Neural crest cell (in vitro differentiated cells): Measurements from ENCODE around the gene SUPT3H. TPM values are rescaled to one million over a fixed set of nuclear protein-coding genes. Genes with fewer than 3 reads are reported as not detected.

ENCODE experiments used
- DNase-seq: peaks from one replicate; pipeline ENCODE4 v3.0.0; 2021; ENCODE audit warnings: low read depth, mixed read lengths, low spot score
- H3K27ac Mint-ChIP-seq: one replicate; pipeline ENCODE4 v1.8.0; 2021; ENCODE audit warnings: mild to moderate bottlenecking, mixed read lengths; ENCODE audit not compliant: unreplicated experiment
- H3K27me3 Mint-ChIP-seq: 2 replicates; pipeline ENCODE4 v1.8.0; 2021; ENCODE audit warnings: low read depth, mild to moderate bottlenecking, mixed read lengths
- H3K36me3 Mint-ChIP-seq: 2 replicates; pipeline ENCODE4 v1.8.0; 2021; ENCODE audit warnings: low read depth, mild to moderate bottlenecking, mixed read lengths
- H3K4me1 Mint-ChIP-seq: 2 replicates; pipeline ENCODE4 v1.8.0; 2021; ENCODE audit warnings: mixed read lengths
- H3K4me3 Mint-ChIP-seq: one replicate; pipeline ENCODE4 v1.8.0; 2021; ENCODE audit warnings: mild to moderate bottlenecking, mixed read lengths
- H3K9me3 Mint-ChIP-seq: 2 replicates; pipeline ENCODE4 v1.8.0; 2021; ENCODE audit warnings: mixed read lengths
- CTCF ChIP-seq: fragments of 200-600 bp; sonication (generic); conservative IDR thresholded peaks from 2 replicates; pipeline ENCODE4 v1.5.0; 2021; ENCODE audit warnings: antibody characterized with exemption, mild to moderate bottlenecking
- total RNA-seq: library from RNA; stranded (reverse); gene quantifications from 2 replicates; pipeline ENCODE4 v1.2.1, GENCODE V29; 2021

Gene SUPT3H
- total RNA-seq, 1 donor from 2014 or later, result 17.0 TPM

GRCh38 chr6:45104429-45104828 is 273.3 kb downstream of the SUPT3H start:
- no peaks in the 10 kb centered on the region for H3K36me3 Mint-ChIP-seq
- H3K4me3 Mint-ChIP-seq, result no peak overlapping the region
- H3K27ac Mint-ChIP-seq, result no peak overlapping the region
- TF ChIP-seq CTCF, result no peak
- DNase-seq, result no peak
- no peaks in the 10 kb centered on the region for H3K4me1 Mint-ChIP-seq
- no peaks in the 10 kb centered on the region for H3K27me3 Mint-ChIP-seq
- H3K9me3 Mint-ChIP-seq, result peaks cover 2% of the 10 kb centered on the region

- H3K9me3 Mint-ChIP-seq, result peaks cover 2% of the 10 kb centered on the region
- no peak overlapping the region for H3K4me3 Mint-ChIP-seq
- peak overlapping the region; percentile 65 for H3K27ac Mint-ChIP-seq
- no peak for DNase-seq
- peaks cover 2% of the 10 kb centered on the region for H3K36me3 Mint-ChIP-seq
- no peak for TF ChIP-seq CTCF
- no peaks in the 10 kb centered on the region for H3K27me3 Mint-ChIP-seq
- H3K4me1 Mint-ChIP-seq, result no peaks in the 10 kb centered on the region
These were observed 279.5 kb downstream of the SUPT3H start for GRCh38 chr6:45098256-45098655.

- no peak for TF ChIP-seq CTCF
- Mint-ChIP-seq H3K27ac (no peak overlapping the region), H3K27me3 (no peaks in the 10 kb centered on the region), H3K4me3 (no peak overlapping the region), H3K9me3 (no peaks in the 10 kb centered on the region), H3K36me3 (peaks cover 2% of the 10 kb centered on the region), H3K4me1 (no peaks in the 10 kb centered on the region)
- DNase-seq, result no peak
These were observed 282.9 kb downstream of the SUPT3H start for GRCh38 chr6:45094831-45095230.

GRCh38 chr6:45092135-45092534 is 285.6 kb downstream of the SUPT3H start:
- Mint-ChIP-seq H3K4me3 (no peak overlapping the region), H3K36me3 (no peaks in the 10 kb centered on the region), H3K4me1 (no peaks in the 10 kb centered on the region), H3K9me3 (no peaks in the 10 kb centered on the region), H3K27ac (no peak overlapping the region), H3K27me3 (no peaks in the 10 kb centered on the region)
- no peak for DNase-seq
- no peak for TF ChIP-seq CTCF

GRCh38 chr6:45086360-45087084 is 291.2 kb downstream of the SUPT3H start:
- TF ChIP-seq CTCF, result no peak
- no peaks in the 10 kb centered on the region for H3K27me3 Mint-ChIP-seq
- H3K27ac Mint-ChIP-seq, result no peak overlapping the region
- no peaks in the 10 kb centered on the region for H3K36me3 Mint-ChIP-seq
- DNase-seq, result no peak
- H3K4me1 Mint-ChIP-seq, result no peaks in the 10 kb centered on the region
- H3K9me3 Mint-ChIP-seq, result no peaks in the 10 kb centered on the region
- H3K4me3 Mint-ChIP-seq, result no peak overlapping the region
